SKM-1 (cell line): ENCODE data around the gene WDR88.
"Not testable (repeated sequence)": the region's sequence is repeated elsewhere in the genome, so short reads cannot be mapped to it uniquely, and the experiment has no call there.

Source experiments
- DNase-seq: peaks from one replicate; lab custom pipeline; 2025; ENCODE audit not compliant: unreplicated experiment; lab: John Stamatoyannopoulos, UW

The WDR88 gene

GRCh38 chr19:33129901-33130300, 2.0 kb upstream of the WDR88 start:
- no peak for DNase-seq

- no peak for DNase-seq
Observed at GRCh38 chr19:33130433-33130832, 1.5 kb upstream of the WDR88 start.

- DNase-seq, result no peak
Observed at GRCh38 chr19:33132425-33132824, 511 bp downstream of the WDR88 start.

DNA sequence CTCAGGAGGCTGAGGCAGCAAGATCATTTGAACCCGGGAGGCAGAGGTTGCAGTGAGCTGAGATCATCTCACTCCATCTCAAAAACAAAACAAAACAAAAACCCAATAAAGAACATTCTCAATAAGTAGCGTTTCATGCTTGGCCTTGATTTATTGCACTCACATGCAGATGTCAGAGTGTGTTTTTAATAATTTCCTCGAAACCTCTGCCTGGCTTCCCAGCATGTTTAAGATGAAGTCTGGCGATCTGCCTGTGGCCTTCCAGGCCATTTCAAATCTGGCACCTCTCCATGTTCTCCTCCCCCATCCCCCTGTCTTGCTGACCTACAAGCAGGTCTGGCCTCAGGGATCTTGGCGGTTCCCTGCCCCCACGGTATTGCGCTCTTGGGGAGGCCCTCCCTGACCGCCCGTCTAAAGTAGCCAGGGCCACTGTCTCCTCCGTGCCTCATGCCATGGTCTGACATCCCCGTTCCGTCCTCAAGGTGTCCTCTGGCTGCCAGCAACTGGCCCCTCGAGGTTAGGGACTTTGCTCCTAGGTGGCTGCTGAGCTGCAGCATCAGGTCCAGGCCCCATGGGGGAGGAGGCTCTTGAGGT, 1.6 kb downstream of the WDR88 start:
- DNase-seq, result no peak

- DNase-seq, result no peak
Observed at GRCh38 chr19:33134571-33135041, 2.7 kb downstream of the WDR88 start.

- no peak for DNase-seq
Observed at GRCh38 chr19:33139165-33139564, 7.3 kb downstream of the WDR88 start.

GRCh38 chr19:33143897-33144405, 12.0 kb downstream of the WDR88 start:
- DNase-seq, result peak; percentile 55

- no peak for DNase-seq
Observed at GRCh38 chr19:33146209-33146608, 14.3 kb downstream of the WDR88 start.

GRCh38 chr19:33147538-33147937, 15.6 kb downstream of the WDR88 start:
- no peak for DNase-seq

DNA sequence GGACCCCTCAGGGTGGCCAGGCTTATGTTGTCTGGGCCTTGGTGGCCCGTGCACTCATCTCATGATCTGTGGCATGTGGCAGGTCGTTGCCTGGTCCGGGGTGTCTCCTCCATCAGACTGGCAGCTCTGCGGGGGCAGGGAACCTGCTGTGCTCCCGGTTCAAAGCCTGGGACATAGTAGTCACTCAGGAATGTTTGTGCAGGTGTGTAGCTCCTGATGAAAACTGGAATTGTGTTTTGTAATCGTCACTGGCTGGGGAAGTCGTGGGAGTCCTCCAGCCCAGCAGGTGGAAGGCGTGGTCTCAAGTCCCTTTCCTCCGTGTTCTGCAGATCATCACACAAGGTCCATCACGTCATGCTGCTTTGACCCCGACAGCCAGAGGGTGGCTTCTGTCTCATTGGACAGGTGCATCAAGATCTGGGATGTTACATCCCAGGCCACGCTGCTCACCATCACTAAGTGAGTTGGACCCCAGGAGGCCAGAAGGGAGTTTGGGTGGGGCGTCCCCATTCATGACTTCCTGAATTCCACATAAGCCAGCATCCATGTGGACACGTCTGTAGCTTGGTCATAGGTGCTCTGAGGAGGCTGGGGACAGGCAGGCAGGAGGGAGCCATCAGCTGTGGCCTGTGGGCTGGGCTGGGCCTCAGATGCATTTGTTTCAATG, 19.1 kb downstream of the WDR88 start:
- no peak for DNase-seq

- DNase-seq, result peak; percentile 49
Observed at GRCh38 chr19:33152176-33152575, 20.3 kb downstream of the WDR88 start.

DNA sequence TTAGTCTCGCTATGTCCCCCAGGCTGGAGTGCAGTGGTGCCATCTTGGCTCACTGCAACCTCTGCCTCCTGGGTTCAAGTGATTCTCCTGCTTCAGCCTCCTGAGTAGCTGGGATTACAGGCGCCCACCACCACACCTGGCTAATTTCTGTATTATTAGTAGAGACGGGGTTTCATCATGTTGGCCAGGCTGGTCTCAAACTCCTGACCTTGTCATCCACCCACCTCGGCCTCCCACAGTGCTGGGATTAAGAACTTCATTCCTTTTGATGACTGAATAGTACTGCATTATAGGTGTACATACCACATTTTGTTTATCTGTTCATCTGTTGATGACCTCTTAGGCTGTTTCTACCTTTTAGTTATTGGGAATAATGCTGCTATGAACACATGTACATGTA, 20.7 kb downstream of the WDR88 start:
- not testable (repeated sequence) for DNase-seq

- not testable (repeated sequence) for DNase-seq
Observed at GRCh38 chr19:33154313-33154712, 22.4 kb downstream of the WDR88 start.

DNA sequence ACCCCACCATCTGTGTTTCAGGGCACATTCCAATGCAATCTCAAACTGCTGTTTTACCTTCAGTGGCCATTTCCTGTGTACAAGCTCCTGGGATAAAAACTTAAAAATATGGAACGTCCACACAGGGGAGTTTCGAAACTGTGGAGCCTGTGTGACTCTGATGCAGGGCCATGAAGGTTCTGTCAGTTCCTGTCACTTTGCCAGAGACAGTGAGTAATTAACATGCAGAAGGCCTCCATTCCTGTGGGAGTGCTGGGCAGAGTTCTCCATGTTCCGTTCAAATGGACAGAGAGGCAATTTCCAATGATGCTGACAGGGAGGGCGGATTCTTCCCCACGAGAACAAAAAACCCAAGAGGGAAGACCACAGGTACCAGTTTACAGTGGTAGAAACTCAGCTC, 24.4 kb downstream of the WDR88 start:
- no peak for DNase-seq

DNA sequence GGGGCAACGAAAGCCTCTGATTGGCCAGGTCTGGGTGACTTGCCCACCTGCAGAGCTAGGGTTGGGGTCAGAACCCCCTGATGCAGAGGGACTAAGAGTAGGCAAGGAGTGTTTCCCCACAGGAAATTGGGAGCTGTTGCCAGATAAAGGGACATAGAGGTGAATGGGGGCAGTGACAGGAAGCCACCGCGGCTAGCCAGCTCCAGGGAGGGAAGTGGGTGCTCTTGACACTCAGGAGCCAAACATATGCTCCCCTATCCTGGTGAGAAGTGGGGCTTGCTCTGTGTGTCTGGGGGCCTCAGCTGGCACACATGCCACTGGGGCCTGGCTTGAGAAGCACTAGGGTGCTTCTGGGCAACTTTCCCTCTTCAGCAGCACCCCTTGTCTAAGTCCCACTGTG, 26.0 kb downstream of the WDR88 start:
- DNase-seq, result no peak

- no peak for DNase-seq
Observed at GRCh38 chr19:33158365-33158764, 26.5 kb downstream of the WDR88 start.

DNA sequence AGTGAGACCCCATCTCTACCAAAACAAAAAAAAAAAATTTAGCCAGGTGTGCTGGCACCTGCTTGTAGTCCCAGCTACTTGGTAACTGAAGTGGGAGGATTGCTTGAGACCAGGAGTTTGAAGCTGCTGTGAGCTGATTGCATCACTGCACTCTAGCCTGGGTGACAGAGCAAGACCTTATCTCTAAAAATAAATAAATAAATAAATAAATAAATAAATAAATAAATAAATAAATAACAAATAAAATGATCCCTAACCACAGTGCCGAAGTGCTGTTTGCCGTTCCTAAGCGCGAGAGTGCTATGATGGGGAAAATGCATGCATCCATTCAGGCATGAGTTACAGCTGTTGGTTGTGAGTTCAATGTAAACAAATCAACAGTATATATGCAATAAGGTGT, 27.2 kb downstream of the WDR88 start:
- no peak for DNase-seq

GRCh38 chr19:33159893-33160292, 28.0 kb downstream of the WDR88 start:
- no peak for DNase-seq

- peak; percentile 33 for DNase-seq
Observed at GRCh38 chr19:33161201-33161600, 29.3 kb downstream of the WDR88 start.

DNA sequence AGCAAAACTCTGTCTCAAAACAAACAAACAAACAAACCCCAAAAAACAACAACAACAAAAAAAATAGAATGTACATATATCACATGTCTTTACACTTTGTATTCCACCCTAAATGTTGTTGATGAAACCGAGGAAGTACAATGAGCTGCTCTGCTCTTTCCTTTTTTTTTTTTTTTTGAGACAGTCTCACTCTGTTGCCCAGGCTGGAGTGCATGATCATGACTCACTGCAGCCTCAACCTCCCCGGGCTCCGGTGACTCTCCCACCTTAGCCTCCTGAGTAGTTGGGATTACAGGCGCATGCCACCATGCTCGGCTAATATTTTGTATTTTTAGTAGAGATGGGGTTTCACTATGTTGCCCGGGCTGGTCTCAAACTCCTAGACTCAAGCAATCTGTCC, 31.6 kb downstream of the WDR88 start:
- DNase-seq, result no peak

DNA sequence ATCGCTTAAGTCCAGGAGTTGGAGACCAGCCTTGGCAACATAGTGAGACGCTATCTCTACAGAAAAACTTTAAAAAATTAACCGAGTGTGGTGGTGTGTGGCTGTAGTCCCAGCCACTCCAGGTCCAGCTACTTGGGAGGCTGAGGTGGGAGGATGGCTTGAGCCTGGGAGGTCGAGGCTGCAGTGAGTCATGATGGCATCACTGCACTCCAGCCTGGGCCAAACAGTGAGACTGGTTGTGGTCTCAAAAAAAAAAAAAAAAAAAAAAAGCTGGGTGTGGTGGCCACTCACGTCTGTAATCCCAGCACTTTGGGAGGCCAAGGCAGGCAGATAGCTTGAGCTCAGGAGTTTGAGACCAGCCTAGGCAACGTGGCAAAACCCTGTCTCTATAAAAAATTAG, 34.1 kb downstream of the WDR88 start:
- not testable (repeated sequence) for DNase-seq

DNA sequence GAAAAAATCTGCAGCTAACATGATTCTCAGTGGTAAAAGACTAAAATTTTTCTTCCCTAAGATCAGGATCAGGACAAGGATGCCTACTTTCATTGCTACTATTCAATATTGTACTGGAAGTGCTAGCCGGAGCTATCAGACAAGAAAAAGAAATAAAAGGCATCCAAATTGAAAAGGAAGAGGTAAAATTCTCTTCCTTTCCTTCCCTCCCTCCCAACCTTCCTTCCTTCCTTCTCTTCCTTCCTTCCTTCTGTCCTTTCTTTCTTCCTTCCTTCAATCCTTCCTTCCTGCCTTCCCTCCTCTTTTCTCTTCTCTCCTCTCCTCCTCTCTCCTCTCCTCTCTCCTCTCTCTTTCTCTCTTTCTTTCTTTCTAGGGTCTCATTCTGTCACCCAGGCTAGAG, 35.5 kb downstream of the WDR88 start:
- DNase-seq, result no peak

- no peak for DNase-seq
Observed at GRCh38 chr19:33168528-33168927, 36.6 kb downstream of the WDR88 start.
